Adrenal gland (tissue), 5 donors: ENCODE measurements around the gene SIGLEC10.

Experiments used
- CTCF ChIP-seq, 6 experiments: fragments of 450-650 bp in 4 of 6; fragments of 200-600 bp in 2 of 6; sonication (generic) in 1 of 6; IDR thresholded peaks; 1 replicate in 5 of 6; 2 replicates in 1 of 6; pipeline versions ENCODE4 v1.5.1 to v1.8.0; 2016 to 2021; ENCODE audit warnings: antibody characterized with exemption in 6 of 6, mild to moderate bottlenecking in 2 of 6, moderate library complexity in 1 of 6
- POLR2A ChIP-seq, 2 donors: fragments of 450-650 bp; IDR thresholded peaks; one replicate each; pipeline ENCODE4 v1.6.1; 2017; ENCODE audit warnings: antibody characterized with exemption in 2 of 2, mild to moderate bottlenecking in 2 of 2, moderate library complexity in 1 of 2
- donor health status: DM: no; HTN: no; CAD: no.

- TF ChIP-seq CTCF (IDR thresholded peaks at IDR 0.05) (no peak), POLR2A (IDR thresholded peaks at IDR 0.05) (no peak)
Measured at GRCh38 chr19:51440846-51441409, 23.5 kb upstream of the SIGLEC10 start.
